Liver (tissue), 9 donors: Measurements from ENCODE around the gene BOLL. TPM values are rescaled to one million over a fixed set of nuclear protein-coding genes. Genes with fewer than 3 reads are reported as not detected.

Experiments
- DNase-seq: peaks from one replicate; pipeline ENCODE4 v3.0.0-alpha.2; 2017; ENCODE audit warnings: low spot score
- H3K27ac ChIP-seq, 2 donors: one replicate each; pipeline ENCODE4 v1.7.0; 2013; ENCODE audit warnings: inconsistent platforms in 2 of 2, low read length in 2 of 2, control low read depth in 1 of 2, low read depth in 1 of 2, mild to moderate bottlenecking in 1 of 2
- H3K27me3 ChIP-seq, 4 donors: one replicate each; pipeline versions ENCODE4 v1.6.1 to v1.7.0; 2013; ENCODE audit warnings: low read length in 3 of 4, inconsistent platforms in 1 of 4, mild to moderate bottlenecking in 1 of 4, moderate library complexity in 1 of 4; ENCODE audit not compliant: control insufficient read depth in 4 of 4, insufficient read depth in 4 of 4
- H3K36me3 ChIP-seq, 4 donors: one replicate each; pipeline versions ENCODE4 v1.6.1 to v1.7.0; 2013; ENCODE audit warnings: low read length in 3 of 4, mild to moderate bottlenecking in 3 of 4, low read depth in 1 of 4, moderate library complexity in 1 of 4; ENCODE audit not compliant: control insufficient read depth in 4 of 4, insufficient read depth in 3 of 4
- H3K4me1 ChIP-seq, 4 donors: one replicate each; pipeline versions ENCODE4 v1.6.1 to v1.7.0; 2013; ENCODE audit warnings: low read length in 3 of 4, mild to moderate bottlenecking in 3 of 4, moderate library complexity in 1 of 4; ENCODE audit not compliant: control insufficient read depth in 4 of 4, insufficient read depth in 4 of 4
- H3K4me3 ChIP-seq, 3 donors: one replicate each; pipeline versions ENCODE4 v1.6.1 to v1.7.0; 2013; ENCODE audit warnings: low read length in 3 of 3, control low read depth in 1 of 3, low read depth in 1 of 3, mild to moderate bottlenecking in 1 of 3
- H3K9ac ChIP-seq, 2 donors: one replicate each; pipeline ENCODE4 v1.7.0; 2013; ENCODE audit warnings: low read length in 2 of 2, mild to moderate bottlenecking in 2 of 2, moderate library complexity in 2 of 2, control low read depth in 1 of 2, low read depth in 1 of 2
- H3K9me3 ChIP-seq, 4 donors: one replicate each; pipeline versions ENCODE4 v1.6.1 to v1.7.0; 2013; ENCODE audit warnings: low read length in 3 of 4; ENCODE audit not compliant: control insufficient read depth in 4 of 4
- GABPA ChIP-seq, 2 donors: IDR thresholded peaks in 1 of 2; conservative IDR thresholded peaks in 1 of 2; 2 replicates each; pipeline ENCODE4 v1.6.1; 2016; ENCODE audit warnings: antibody characterized with exemption in 2 of 2, mild to moderate bottlenecking in 1 of 2, moderate library complexity in 1 of 2
- HNF4A ChIP-seq, 2 donors: conservative IDR thresholded peaks; 2 replicates each; pipeline ENCODE4 v1.6.1; 2016; ENCODE audit warnings: antibody characterized with exemption in 2 of 2, mild to moderate bottlenecking in 2 of 2
- HNF4G ChIP-seq: IDR thresholded peaks from 2 replicates; pipeline ENCODE4 v1.6.1; 2016; ENCODE audit warnings: antibody characterized with exemption
- JUND ChIP-seq, 2 donors: IDR thresholded peaks; 2 replicates each; pipeline ENCODE4 v1.6.1; 2016; ENCODE audit warnings: antibody characterized with exemption in 2 of 2
- NR2F2 ChIP-seq: IDR thresholded peaks from 2 replicates; pipeline ENCODE4 v1.6.1; 2016; ENCODE audit warnings: antibody characterized with exemption
- RAD21 ChIP-seq, 2 donors: IDR thresholded peaks; 2 replicates each; pipeline ENCODE4 v1.6.1; 2016; ENCODE audit warnings: antibody characterized with exemption in 2 of 2, mild to moderate bottlenecking in 2 of 2
- RXRA ChIP-seq, 2 donors: IDR thresholded peaks; 2 replicates each; pipeline ENCODE4 v1.6.1; 2017 to 2018; ENCODE audit warnings: antibody characterized with exemption in 2 of 2, mild to moderate bottlenecking in 1 of 2
- SP1 ChIP-seq: IDR thresholded peaks from 2 replicates; pipeline ENCODE4 v1.6.1; 2018; ENCODE audit warnings: antibody characterized with exemption, mild to moderate bottlenecking
- TAF1 ChIP-seq: conservative IDR thresholded peaks from 2 replicates; pipeline ENCODE4 v1.6.1; 2016; ENCODE audit warnings: antibody characterized with exemption, mild to moderate bottlenecking
- YY1 ChIP-seq: IDR thresholded peaks from 2 replicates; pipeline ENCODE4 v1.6.1; 2016; ENCODE audit warnings: antibody characterized with exemption, mild to moderate bottlenecking
- polyA plus RNA-seq, 2 donors: library from polyadenylated mRNA; stranded (reverse) in 1 of 2; unstranded in 1 of 2; fragments of 200-250 nt in 1 of 2; fragments of >200 nt in 1 of 2; fragmentation: Nextera tagmentation in 1 of 2; extraction: Ambion mirVana in 1 of 2; gene quantifications; one replicate each; pipeline versions ENCODE4 v1.2.1 to v1.2.3, GENCODE V29; 2013 to 2015
- total RNA-seq, 2 donors: library from RNA; depleted of rRNA; stranded (reverse); fragments of >200 nt; gene quantifications; one replicate each; pipeline ENCODE4 v1.2.3, GENCODE V29; 2014
- TF ChIP-seq, protein P1 (sequence below): fragments of 150-350 bp; IDR thresholded peaks from 2 replicates; pipeline ENCODE4 v1.5.1; 2017; ENCODE audit warnings: improper control_type of control experiment, low read depth, low read length; ENCODE audit not compliant: missing input control
- TF ChIP-seq, protein P2 (sequence below): IDR thresholded peaks from 2 replicates; pipeline ENCODE4 v1.6.1; 2016; ENCODE audit warnings: antibody characterized with exemption, mild to moderate bottlenecking
- TF ChIP-seq, protein P3 (sequence below): IDR thresholded peaks from 2 replicates; pipeline ENCODE4 v1.6.1; 2016; ENCODE audit warnings: antibody characterized with exemption
- TF ChIP-seq, protein P4 (sequence below): IDR thresholded peaks from 2 replicates; pipeline ENCODE4 v1.6.1; 2016; ENCODE audit warnings: antibody characterized with exemption
- donor health status: healthy.
- donor health status: healthy.
- donor health status: healthy.
- donor health status: healthy.
- donor health status: healthy.

Gene BOLL
- total and polyA plus RNA-seq, 4 donors: not detected

DNA sequence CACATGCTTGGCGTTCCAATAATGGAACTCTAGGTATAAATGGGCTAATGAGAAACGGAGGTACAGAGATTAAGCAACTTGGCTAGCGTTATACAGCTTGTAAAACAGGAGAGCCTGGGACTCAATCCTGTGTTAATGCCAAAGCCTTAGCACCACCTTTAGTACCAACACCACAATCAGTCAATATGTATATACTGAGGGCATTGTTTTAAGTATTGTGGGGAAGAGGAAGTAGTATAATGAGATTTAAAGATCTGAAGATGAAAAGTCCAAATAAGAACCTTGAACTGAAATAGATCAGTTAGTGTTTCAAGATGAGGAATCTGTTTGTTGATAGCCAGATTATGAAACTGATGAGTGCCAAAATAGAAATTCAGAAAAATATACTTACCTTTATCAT is 71.8 kb downstream of the BOLL start (continued):
- no peak for TF ChIP-seq SP1
- TF ChIP-seq, protein P1, sequence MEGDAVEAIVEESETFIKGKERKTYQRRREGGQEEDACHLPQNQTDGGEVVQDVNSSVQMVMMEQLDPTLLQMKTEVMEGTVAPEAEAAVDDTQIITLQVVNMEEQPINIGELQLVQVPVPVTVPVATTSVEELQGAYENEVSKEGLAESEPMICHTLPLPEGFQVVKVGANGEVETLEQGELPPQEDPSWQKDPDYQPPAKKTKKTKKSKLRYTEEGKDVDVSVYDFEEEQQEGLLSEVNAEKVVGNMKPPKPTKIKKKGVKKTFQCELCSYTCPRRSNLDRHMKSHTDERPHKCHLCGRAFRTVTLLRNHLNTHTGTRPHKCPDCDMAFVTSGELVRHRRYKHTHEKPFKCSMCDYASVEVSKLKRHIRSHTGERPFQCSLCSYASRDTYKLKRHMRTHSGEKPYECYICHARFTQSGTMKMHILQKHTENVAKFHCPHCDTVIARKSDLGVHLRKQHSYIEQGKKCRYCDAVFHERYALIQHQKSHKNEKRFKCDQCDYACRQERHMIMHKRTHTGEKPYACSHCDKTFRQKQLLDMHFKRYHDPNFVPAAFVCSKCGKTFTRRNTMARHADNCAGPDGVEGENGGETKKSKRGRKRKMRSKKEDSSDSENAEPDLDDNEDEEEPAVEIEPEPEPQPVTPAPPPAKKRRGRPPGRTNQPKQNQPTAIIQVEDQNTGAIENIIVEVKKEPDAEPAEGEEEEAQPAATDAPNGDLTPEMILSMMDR: no peak

DNA sequence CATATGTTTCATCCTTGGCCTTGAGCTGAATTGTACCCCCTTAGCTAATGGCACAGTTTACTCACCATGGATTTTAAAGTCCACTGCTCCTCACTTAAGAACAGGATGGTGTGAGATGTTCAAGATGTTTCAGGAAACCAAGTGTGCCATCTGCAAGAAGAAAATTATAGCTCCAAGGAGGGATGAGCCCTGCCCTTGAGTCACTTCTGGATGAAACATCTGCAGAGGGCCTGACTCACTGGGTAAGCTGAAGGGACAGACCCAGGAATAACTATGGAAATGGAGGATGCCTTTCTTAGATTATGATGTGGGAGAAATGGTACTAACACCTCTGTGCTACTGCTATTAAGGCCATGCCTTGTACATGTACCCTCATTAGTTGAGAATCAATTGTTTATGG is 73.5 kb downstream of the BOLL start:
- no peak for DNase-seq
- peaks cover 2 to 23% (median 22%) of the 10 kb centered on the region in 4 donors for H3K4me1 ChIP-seq
- H3K27me3 ChIP-seq: no peaks in the 10 kb centered on the region
- no peak overlapping the region for H3K9ac ChIP-seq
- H3K4me3 ChIP-seq: no peak overlapping the region
- H3K27ac ChIP-seq: no peak overlapping the region
- TF ChIP-seq, protein P1: no peak
- no peak for TF ChIP-seq RAD21 (IDR thresholded peaks at IDR 0.05)
- no peak for TF ChIP-seq YY1
- no peak for TF ChIP-seq NR2F2
- no peak for TF ChIP-seq HNF4A (conservative IDR thresholded peaks at IDR 0.05)
- TF ChIP-seq, protein P2, sequence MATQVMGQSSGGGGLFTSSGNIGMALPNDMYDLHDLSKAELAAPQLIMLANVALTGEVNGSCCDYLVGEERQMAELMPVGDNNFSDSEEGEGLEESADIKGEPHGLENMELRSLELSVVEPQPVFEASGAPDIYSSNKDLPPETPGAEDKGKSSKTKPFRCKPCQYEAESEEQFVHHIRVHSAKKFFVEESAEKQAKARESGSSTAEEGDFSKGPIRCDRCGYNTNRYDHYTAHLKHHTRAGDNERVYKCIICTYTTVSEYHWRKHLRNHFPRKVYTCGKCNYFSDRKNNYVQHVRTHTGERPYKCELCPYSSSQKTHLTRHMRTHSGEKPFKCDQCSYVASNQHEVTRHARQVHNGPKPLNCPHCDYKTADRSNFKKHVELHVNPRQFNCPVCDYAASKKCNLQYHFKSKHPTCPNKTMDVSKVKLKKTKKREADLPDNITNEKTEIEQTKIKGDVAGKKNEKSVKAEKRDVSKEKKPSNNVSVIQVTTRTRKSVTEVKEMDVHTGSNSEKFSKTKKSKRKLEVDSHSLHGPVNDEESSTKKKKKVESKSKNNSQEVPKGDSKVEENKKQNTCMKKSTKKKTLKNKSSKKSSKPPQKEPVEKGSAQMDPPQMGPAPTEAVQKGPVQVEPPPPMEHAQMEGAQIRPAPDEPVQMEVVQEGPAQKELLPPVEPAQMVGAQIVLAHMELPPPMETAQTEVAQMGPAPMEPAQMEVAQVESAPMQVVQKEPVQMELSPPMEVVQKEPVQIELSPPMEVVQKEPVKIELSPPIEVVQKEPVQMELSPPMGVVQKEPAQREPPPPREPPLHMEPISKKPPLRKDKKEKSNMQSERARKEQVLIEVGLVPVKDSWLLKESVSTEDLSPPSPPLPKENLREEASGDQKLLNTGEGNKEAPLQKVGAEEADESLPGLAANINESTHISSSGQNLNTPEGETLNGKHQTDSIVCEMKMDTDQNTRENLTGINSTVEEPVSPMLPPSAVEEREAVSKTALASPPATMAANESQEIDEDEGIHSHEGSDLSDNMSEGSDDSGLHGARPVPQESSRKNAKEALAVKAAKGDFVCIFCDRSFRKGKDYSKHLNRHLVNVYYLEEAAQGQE: no peak
- no peak for TF ChIP-seq JUND (IDR thresholded peaks at IDR 0.05)
- TF ChIP-seq RXRA (IDR thresholded peaks at IDR 0.05): no peak
- TF ChIP-seq HNF4G: no peak
- no peaks in the 10 kb centered on the region for H3K9me3 ChIP-seq
- H3K36me3 ChIP-seq: peaks cover 0 to 3% (median 1%) of the 10 kb centered on the region in 4 donors

DNA sequence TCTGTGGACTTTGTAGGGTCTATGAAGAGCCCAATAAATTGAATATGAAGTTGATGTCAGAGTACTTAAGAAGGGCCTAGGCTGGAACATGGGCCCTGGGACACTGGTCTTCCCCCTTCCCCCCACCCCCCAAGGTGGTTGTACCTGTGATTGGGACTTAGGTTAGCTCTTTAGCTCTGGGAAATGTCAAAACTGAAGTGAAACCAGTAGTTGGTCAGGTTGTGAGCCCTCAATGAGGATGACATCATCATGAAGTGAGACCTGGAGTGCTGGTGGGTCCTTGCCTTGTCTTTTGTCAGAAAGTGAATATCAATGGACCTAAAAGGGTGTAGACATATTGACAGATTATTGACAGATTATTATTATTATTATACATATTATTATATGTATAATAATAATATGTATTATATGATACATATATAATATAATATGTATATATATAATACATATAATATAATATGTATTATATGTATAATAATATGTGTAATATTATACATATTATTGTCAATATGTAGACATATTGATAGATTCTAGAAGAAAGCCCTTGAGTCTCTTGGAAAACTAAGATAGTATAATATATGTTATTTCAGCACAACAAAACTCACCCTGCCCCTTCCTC is 74.6 kb downstream of the BOLL start:
- Histone ChIP-seq H3K9ac (no peak overlapping the region), H3K4me3 (no peak overlapping the region), H3K27me3 (no peaks in the 10 kb centered on the region), H3K36me3 (peaks cover 0 to 2% (median 0%) of the 10 kb centered on the region in 4 donors), H3K27ac (no peak overlapping the region), H3K4me1 (peaks cover 2 to 33% (median 29%) of the 10 kb centered on the region in 4 donors), H3K9me3 (no peaks in the 10 kb centered on the region)
- DNase-seq: no peak
- TF ChIP-seq GABPA (IDR thresholded peaks at IDR 0.05 in 1 of 2, conservative IDR thresholded peaks at IDR 0.05 in 1 of 2) (no peak), JUND (IDR thresholded peaks at IDR 0.05) (no peak), RXRA (IDR thresholded peaks at IDR 0.05) (no peak), TAF1 (no peak), RAD21 (IDR thresholded peaks at IDR 0.05) (no peak), HNF4A (conservative IDR thresholded peaks at IDR 0.05) (no peak)
- TF ChIP-seq, protein P3, sequence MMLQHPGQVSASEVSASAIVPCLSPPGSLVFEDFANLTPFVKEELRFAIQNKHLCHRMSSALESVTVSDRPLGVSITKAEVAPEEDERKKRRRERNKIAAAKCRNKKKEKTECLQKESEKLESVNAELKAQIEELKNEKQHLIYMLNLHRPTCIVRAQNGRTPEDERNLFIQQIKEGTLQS: no peak
- TF ChIP-seq, protein P4, sequence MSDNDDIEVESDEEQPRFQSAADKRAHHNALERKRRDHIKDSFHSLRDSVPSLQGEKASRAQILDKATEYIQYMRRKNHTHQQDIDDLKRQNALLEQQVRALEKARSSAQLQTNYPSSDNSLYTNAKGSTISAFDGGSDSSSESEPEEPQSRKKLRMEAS: no peak
- TF ChIP-seq, protein P2: no peak
- TF ChIP-seq, protein P1: no peak
